Chondrocyte (in vitro differentiated cells): ENCODE measurements around the gene OR4D2. TPM values are rescaled to one million over a fixed set of nuclear protein-coding genes. Genes with fewer than 3 reads are reported as not detected.

Experiments
- DNase-seq: peaks from one replicate; pipeline ENCODE4 v3.0.0; 2021; ENCODE audit warnings: mixed read lengths, low spot score
- H3K27ac Mint-ChIP-seq: one replicate; pipeline ENCODE4 v1.8.0; 2021; ENCODE audit warnings: mild to moderate bottlenecking, moderate library complexity, mixed read lengths; ENCODE audit not compliant: unreplicated experiment
- H3K27me3 Mint-ChIP-seq: 2 replicates; pipeline ENCODE4 v1.8.0; 2021; ENCODE audit warnings: low read depth, mixed read lengths
- H3K36me3 Mint-ChIP-seq: 2 replicates; pipeline ENCODE4 v1.8.0; 2021; ENCODE audit warnings: low read depth, mixed read lengths
- H3K4me1 Mint-ChIP-seq: 2 replicates; pipeline ENCODE4 v1.8.0; 2021; ENCODE audit warnings: low read depth, mild to moderate bottlenecking, mixed read lengths
- H3K4me3 Mint-ChIP-seq: one replicate; pipeline ENCODE4 v1.8.0; 2021; ENCODE audit warnings: mild to moderate bottlenecking, moderate library complexity, mixed read lengths; ENCODE audit not compliant: unreplicated experiment
- H3K9me3 Mint-ChIP-seq: 2 replicates; pipeline ENCODE4 v1.8.0; 2021; ENCODE audit warnings: low read depth, mixed read lengths
- CTCF ChIP-seq: fragments of 200-600 bp; sonication (generic); IDR thresholded peaks from 2 replicates; pipeline ENCODE4 v1.5.0; 2021; ENCODE audit warnings: antibody characterized with exemption, mild to moderate bottlenecking, moderate library complexity
- total RNA-seq: library from RNA; stranded (reverse); gene quantifications from 3 replicates; pipeline ENCODE4 v1.2.1, GENCODE V29; 2021

OR4D2 gene
- total RNA-seq, 1 donor from 2014 or later = not detected

DNA sequence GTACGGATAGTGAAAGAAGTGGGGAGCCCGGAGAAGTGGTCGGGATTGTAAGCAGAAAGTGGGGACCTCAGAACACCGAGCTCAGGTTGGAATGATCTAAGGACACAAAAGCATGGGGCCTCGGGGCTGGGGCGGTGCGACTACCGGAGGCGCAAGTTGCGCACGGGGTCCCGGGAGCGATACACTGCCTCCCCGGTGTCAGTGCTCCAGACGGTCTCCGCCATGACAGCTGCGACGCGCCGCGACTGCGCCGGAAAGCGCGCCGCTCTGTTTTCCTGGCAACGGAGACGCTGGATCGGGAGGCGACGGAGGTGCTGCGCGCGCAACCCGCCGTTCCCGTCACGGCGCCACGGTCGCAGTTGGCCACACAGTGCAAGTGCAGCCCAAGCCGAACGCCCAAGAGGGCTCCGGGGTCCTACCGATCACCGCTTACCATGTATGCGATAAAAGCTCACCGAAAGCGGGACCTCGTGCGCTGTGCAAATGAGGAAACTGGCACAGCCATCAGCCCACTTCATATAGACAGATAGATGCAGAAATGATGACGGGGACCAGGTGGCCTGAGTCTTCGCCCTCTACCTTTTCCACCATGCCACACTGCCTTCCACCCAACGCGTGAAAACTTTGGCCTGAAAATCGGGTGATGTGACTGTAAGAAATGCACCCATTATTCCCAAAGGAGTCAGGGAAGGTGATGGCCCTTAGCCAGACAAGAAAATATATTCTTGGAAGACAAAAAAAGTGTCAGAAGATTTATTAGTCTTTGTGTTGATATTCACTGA lies 52.4 kb downstream of the OR4D2 start, which contains the start of gene MKS1:
TSS of gene MKS1 (minus strand) at position 249 of the 782 bp plus-strand sequence. CDS start at position 224, 25 bp downstream.
- Mint-ChIP-seq H3K4me1 (peaks cover 11% of the 10 kb centered on the region), H3K4me3 (peak within 1 kb of the TSS; percentile 77), H3K36me3 (no peaks in the 10 kb centered on the region), H3K27me3 (no peaks in the 10 kb centered on the region), H3K27ac (peak within 1 kb of the TSS; percentile 91), H3K9me3 (no peaks in the 10 kb centered on the region)
- TF ChIP-seq CTCF = peak; percentile 76
- peak; percentile 97 for DNase-seq

DNA sequence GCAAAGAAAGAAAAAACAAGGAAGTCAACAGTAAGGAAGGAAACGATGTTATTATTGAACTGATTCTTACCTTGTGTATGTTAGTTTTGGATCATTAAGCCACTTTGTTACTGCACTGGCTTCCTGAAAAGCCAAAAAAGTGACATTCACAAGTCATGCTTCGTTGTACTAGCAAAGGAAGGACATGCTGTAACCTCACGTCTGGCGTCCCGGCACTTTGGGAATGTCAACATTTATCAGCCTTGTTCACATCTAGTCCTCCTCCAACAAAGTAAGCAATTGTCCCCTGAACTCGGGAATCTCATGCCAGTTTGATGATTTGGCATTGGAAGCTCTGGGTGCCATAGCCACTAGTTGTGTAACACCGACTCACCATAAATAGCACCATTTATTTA lies 53.0 kb downstream of the OR4D2 start:
- Mint-ChIP-seq H3K27me3 (no peaks in the 10 kb centered on the region), H3K4me1 (peaks cover 16% of the 10 kb centered on the region), H3K9me3 (no peaks in the 10 kb centered on the region), H3K4me3 (peak overlapping the region; percentile 77), H3K36me3 (no peaks in the 10 kb centered on the region), H3K27ac (no peak overlapping the region)
- no peak for TF ChIP-seq CTCF
- DNase-seq = no peak

Other genes with a start within 250 kb of the OR4D2 start
- gene CUEDC1, start 211.6 kb upstream of the OR4D2 start, total RNA-seq = 32.9 to 47.7 TPM (median 41.9 TPM) in 3 replicates
- gene VEZF1, start 178.7 kb upstream of the OR4D2 start, total RNA-seq = 26.6 to 43.6 TPM (median 39.6 TPM) in 3 replicates
- gene SRSF1, start 159.7 kb upstream of the OR4D2 start, total RNA-seq = 115 to 161 TPM (median 119 TPM) in 3 replicates
- 15.7 to 17.1 TPM (median 16.0 TPM) in 3 replicates for gene DYNLL2, start 83.6 kb upstream of the OR4D2 start, total RNA-seq
- gene OR4D1, start 18.6 kb upstream of the OR4D2 start, total RNA-seq = not detected in 3 replicates
- not detected in 3 replicates for gene EPX, start 25.7 kb downstream of the OR4D2 start, total RNA-seq
- gene MKS1, start 52.3 kb downstream of the OR4D2 start, total RNA-seq = 11.5 to 16.9 TPM (median 16.2 TPM) in 3 replicates
- not detected in 3 replicates for gene LPO, start 71.6 kb downstream of the OR4D2 start, total RNA-seq
- gene MPO, start 114.0 kb downstream of the OR4D2 start, total RNA-seq = not detected in 3 replicates
- gene TSPOAP1, start 161.8 kb downstream of the OR4D2 start, total RNA-seq = 1.3 to 2.0 TPM in 2 of 3 replicates, not detected in the other
- 57.4 to 71.8 TPM (median 62.9 TPM) in 3 replicates for gene SUPT4H1, start 185.2 kb downstream of the OR4D2 start, total RNA-seq